Calu3 (cell line): Measurements from ENCODE around the gene PPEF1. TPM values are rescaled to one million over a fixed set of nuclear protein-coding genes. Genes with fewer than 3 reads are reported as not detected.

Experiments
- BruUV-seq: library from RNA; stranded (reverse); fragments of 400-500 nt; replicated peaks from 2 replicates; lab custom pipeline; 2021; lab: Mats Ljungman, UMichigan
- CTCF ChIA-PET: fragments of 300-600 bp; sonication (Branson Sonifier 250); formaldehyde crosslinking; loops from one replicate; lab custom pipeline; 2022; ENCODE audit warnings: antibody characterized with exemption; lab: Charles Lee
- DNase-seq: peaks from one replicate; pipeline ENCODE4 v3.0.0; 2022
- H3K27ac Mint-ChIP-seq: one replicate; pipeline ENCODE4 v1.8.0; 2022; ENCODE audit warnings: mixed read lengths; ENCODE audit not compliant: unreplicated experiment
- H3K27me3 Mint-ChIP-seq: one replicate; pipeline ENCODE4 v1.8.0; 2022; ENCODE audit warnings: mixed read lengths; ENCODE audit not compliant: unreplicated experiment
- H3K36me3 Mint-ChIP-seq: one replicate; pipeline ENCODE4 v1.8.0; 2022; ENCODE audit warnings: mild to moderate bottlenecking, moderate library complexity, mixed read lengths; ENCODE audit not compliant: insufficient read depth, unreplicated experiment
- H3K4me1 Mint-ChIP-seq: one replicate; pipeline ENCODE4 v1.8.0; 2022; ENCODE audit warnings: mild to moderate bottlenecking, low read depth, mixed read lengths; ENCODE audit not compliant: unreplicated experiment
- H3K4me3 Mint-ChIP-seq: one replicate; pipeline ENCODE4 v1.8.0; 2022; ENCODE audit warnings: mild to moderate bottlenecking, low read depth, moderate library complexity, mixed read lengths; ENCODE audit not compliant: unreplicated experiment
- H3K9me3 Mint-ChIP-seq: one replicate; pipeline ENCODE4 v1.8.0; 2022; ENCODE audit warnings: low read depth, mixed read lengths; ENCODE audit not compliant: unreplicated experiment
- CTCF ChIP-seq: fragments of 200-600 bp; IDR thresholded peaks from one replicate; pipeline ENCODE4 v1.8.0; 2022; ENCODE audit warnings: antibody characterized with exemption; ENCODE audit not compliant: unreplicated experiment
- intact Hi-C: fragments of 100-400 bp; cut with micrococcal nuclease; formaldehyde crosslinking; loops from one replicate; pipeline ENCODE4 v1.10.0; 2022; ENCODE audit not compliant: unreplicated experiment
- total RNA-seq: library from RNA; stranded (reverse); gene quantifications from 2 replicates; pipeline ENCODE4 v1.2.3, GENCODE V29; 2022

The PPEF1 gene
- total RNA-seq, 1 experiment from 2014 or later, result not detected

GRCh38 chrX:18769364-18769763 is 61.9 kb downstream of the PPEF1 start:
- Mint-ChIP-seq H3K27ac (no peak overlapping the region), H3K36me3 (no peaks in the 10 kb centered on the region), H3K9me3 (no peaks in the 10 kb centered on the region), H3K4me1 (no peaks in the 10 kb centered on the region), H3K27me3 (no peaks in the 10 kb centered on the region), H3K4me3 (no peak overlapping the region)
- CTCF ChIA-PET, result no interaction called here
- no peak for TF ChIP-seq CTCF
- intact Hi-C loops, result no loop called here
- no TSS peak for BruUV-seq
- no peak for DNase-seq

DNA sequence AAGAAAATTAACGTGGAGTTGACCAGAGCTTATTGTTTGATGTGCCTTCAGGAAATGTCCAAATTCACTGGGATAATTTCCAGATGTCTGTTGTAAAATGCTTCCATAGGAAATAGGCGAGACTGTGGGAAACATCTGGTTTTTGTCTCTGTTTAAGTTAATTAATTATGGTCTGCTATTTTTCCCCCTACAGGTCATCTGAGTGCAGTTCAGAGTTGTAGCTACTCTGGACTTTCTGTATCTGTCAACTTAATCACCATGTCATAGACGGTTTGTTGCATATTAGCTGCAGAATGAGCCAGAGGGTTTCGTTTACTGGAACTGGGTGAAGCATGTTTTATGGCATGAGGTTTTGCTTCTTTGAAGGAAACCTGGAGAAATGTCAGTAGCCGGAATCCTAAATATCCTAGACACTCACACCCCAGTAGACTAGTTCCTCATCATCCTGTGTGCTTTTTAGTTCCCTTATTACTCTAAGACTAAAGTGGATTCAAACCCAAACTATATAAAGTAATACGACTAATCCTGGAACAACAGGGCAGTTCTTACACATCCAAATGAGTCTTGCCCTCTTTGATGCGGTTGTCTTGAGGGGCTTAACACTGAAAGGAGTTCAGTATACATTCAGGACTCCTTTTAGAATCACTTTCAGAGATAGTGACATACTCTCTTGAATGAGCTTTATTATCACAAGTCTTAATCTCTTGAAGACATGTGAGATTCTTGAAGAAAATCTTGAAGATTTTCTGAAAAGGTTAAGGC is 62.5 kb downstream of the PPEF1 start:
- no peak for DNase-seq
- Mint-ChIP-seq H3K4me3 (no peak overlapping the region), H3K36me3 (no peaks in the 10 kb centered on the region), H3K9me3 (no peaks in the 10 kb centered on the region), H3K27me3 (no peaks in the 10 kb centered on the region), H3K27ac (no peak overlapping the region), H3K4me1 (no peaks in the 10 kb centered on the region)
- no peak for TF ChIP-seq CTCF
- BruUV-seq, result no TSS peak
- intact Hi-C loops, result no loop called here
- CTCF ChIA-PET, result no interaction called here

- Mint-ChIP-seq H3K4me1 (no peaks in the 10 kb centered on the region), H3K9me3 (no peaks in the 10 kb centered on the region), H3K27me3 (no peaks in the 10 kb centered on the region), H3K27ac (no peak overlapping the region), H3K36me3 (no peaks in the 10 kb centered on the region), H3K4me3 (no peak overlapping the region)
- no peak for DNase-seq
- intact Hi-C loops, result no loop called here
- BruUV-seq, result no TSS peak
- no peak for TF ChIP-seq CTCF
- CTCF ChIA-PET, result no interaction called here
Observed at GRCh38 chrX:18789916-18790315, 82.5 kb downstream of the PPEF1 start.

DNA sequence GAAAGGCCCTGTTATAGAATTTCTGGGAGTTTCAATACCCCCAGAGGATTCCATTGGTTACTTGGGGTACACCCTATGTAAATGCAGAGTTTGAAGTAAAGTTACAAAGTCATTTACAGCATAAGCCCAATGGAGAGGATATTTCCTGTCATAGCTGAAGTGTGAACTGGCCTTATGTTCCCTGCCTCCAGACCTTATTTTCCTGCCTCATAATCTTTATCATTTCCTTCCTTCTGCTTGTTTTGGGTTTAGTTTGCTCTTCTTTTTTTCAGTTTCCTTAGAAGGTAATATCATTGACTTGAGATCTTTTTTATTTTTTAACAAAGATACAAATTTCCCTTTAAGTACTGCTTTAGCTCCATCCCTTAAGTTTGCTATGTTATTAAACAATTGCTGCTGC is 85.4 kb downstream of the PPEF1 start:
- DNase-seq, result no peak
- no TSS peak for BruUV-seq
- Mint-ChIP-seq H3K9me3 (no peaks in the 10 kb centered on the region), H3K36me3 (no peaks in the 10 kb centered on the region), H3K27me3 (no peaks in the 10 kb centered on the region), H3K4me3 (no peak overlapping the region), H3K4me1 (no peaks in the 10 kb centered on the region), H3K27ac (no peak overlapping the region)
- CTCF ChIA-PET, result no interaction called here
- intact Hi-C loops, result no loop called here
- TF ChIP-seq CTCF, result no peak
